H1 (cell line): ENCODE results near the gene UTS2B. TPM values are rescaled to one million over a fixed set of nuclear protein-coding genes. Genes with fewer than 3 reads are reported as not detected.

Experiments used
- CTCF ChIA-PET: fragments of 300-600 bp; sonication (Branson Sonifier 250); formaldehyde crosslinking; loops from one replicate; lab custom pipeline; 2021; ENCODE audit not compliant: partially characterized antibody; lab: Charles Lee
- POLR2A ChIA-PET: fragments of 300-600 bp; sonication (Branson Sonifier 250); formaldehyde crosslinking; loops from one replicate; lab custom pipeline; 2021; ENCODE audit warnings: inconsistent platforms; ENCODE audit not compliant: partially characterized antibody; lab: Charles Lee
- DNase-seq, 2 experiments: peaks; one replicate each; pipeline versions ENCODE4 v3.0.0 to v3.0.0-alpha.2; 2010 to 2022; ENCODE audit warnings: low spot score in 2 of 2, low read depth in 1 of 2, mixed read lengths in 1 of 2
- FAIRE-seq: peaks from 2 replicates; lab custom pipeline; 2011; peaks lifted over from hg19 to GRCh38; lab: Jason Lieb, UNC
- H2AFZ ChIP-seq: 2 replicates; pipeline ENCODE4 v1.8.1; 2012; ENCODE audit warnings: low read length, inconsistent platforms
- H2AK5ac ChIP-seq: 2 replicates; pipeline ENCODE4 v1.6.1; 2013; ENCODE audit warnings: low read depth, low read length
- H2BK120ac ChIP-seq: replicated peaks from 2 replicates; pipeline ENCODE3; 2013; ENCODE audit warnings: low read depth, low read length, inconsistent platforms
- H2BK12ac ChIP-seq: 2 replicates; pipeline ENCODE4 v1.6.1; 2013; ENCODE audit warnings: low read depth, low read length
- H2BK15ac ChIP-seq: 2 replicates; pipeline ENCODE4 v1.6.1; 2013; ENCODE audit warnings: low read length
- H2BK20ac ChIP-seq: 2 replicates; pipeline ENCODE4 v1.6.1; 2013; ENCODE audit warnings: low read length
- H2BK5ac ChIP-seq: 2 replicates; pipeline ENCODE4 v1.6.1; 2013; ENCODE audit warnings: low read depth, low read length
- H3K14ac ChIP-seq: 2 replicates; pipeline ENCODE4 v1.6.1; 2013; ENCODE audit warnings: inconsistent platforms; ENCODE audit not compliant: insufficient read length
- H3K18ac ChIP-seq: 2 replicates; pipeline ENCODE4 v1.6.1; 2013; ENCODE audit warnings: low read length; ENCODE audit errors: extremely low read depth
- H3K23ac ChIP-seq: 2 replicates; pipeline ENCODE4 v1.6.1; 2013; ENCODE audit warnings: inconsistent platforms; ENCODE audit not compliant: insufficient read length
- H3K23me2 ChIP-seq: 2 replicates; pipeline ENCODE4 v1.6.1; 2013; ENCODE audit warnings: low read depth, low read length
- H3K27ac ChIP-seq: 2 replicates; pipeline ENCODE4 v1.6.1; 2011; ENCODE audit warnings: low read depth, low read length, inconsistent platforms
- H3K27me3 ChIP-seq, 4 experiments: replicated peaks in 1 of 4; 1 replicate in 1 of 4; 2 replicates in 3 of 4; pipeline versions ENCODE4 v1.6.1 to v1.8.1; 2011 to 2013; ENCODE audit warnings: low read length in 3 of 4, mild to moderate bottlenecking in 3 of 4, inconsistent platforms in 2 of 4, mixed read lengths in 2 of 4, moderate library complexity in 1 of 4; ENCODE audit not compliant: control insufficient read depth in 3 of 4, insufficient read depth in 3 of 4; ENCODE audit errors: extremely low read depth in 1 of 4
- H3K36me3 ChIP-seq, 4 experiments: 2 replicates each; pipeline versions ENCODE4 v1.6.1 to v1.8.1; 2011 to 2013; ENCODE audit warnings: mild to moderate bottlenecking in 4 of 4, low read length in 3 of 4, moderate library complexity in 2 of 4, control low read depth in 1 of 4, inconsistent platforms in 1 of 4; ENCODE audit not compliant: insufficient read depth in 4 of 4, control insufficient read depth in 2 of 4
- H3K4ac ChIP-seq: replicated peaks from 2 replicates; pipeline ENCODE3; 2013; ENCODE audit warnings: low read length, low read depth, mixed read lengths, inconsistent platforms; ENCODE audit not compliant: insufficient read length
- H3K4me1 ChIP-seq, 4 experiments: replicated peaks in 1 of 4; 1 replicate in 1 of 4; 2 replicates in 3 of 4; pipeline versions ENCODE4 v1.6.1 to v1.8.1; 2011 to 2013; ENCODE audit warnings: low read length in 3 of 4, inconsistent platforms in 2 of 4, mixed read lengths in 1 of 4; ENCODE audit not compliant: insufficient read depth in 4 of 4, control insufficient read depth in 3 of 4
- H3K4me2 ChIP-seq, 2 experiments: 2 replicates each; pipeline versions ENCODE4 v1.6.1 to v1.8.1; 2011 to 2013; ENCODE audit warnings: low read depth in 2 of 2, low read length in 2 of 2, control low read depth in 1 of 2, inconsistent platforms in 1 of 2, mild to moderate bottlenecking in 1 of 2; ENCODE audit not compliant: insufficient read depth in 1 of 2
- H3K4me3 ChIP-seq, 4 experiments: fragments of 200-600, 300-600 bp in 1 of 4; sonication (generic), shearing (Covaris generic), sonication (Bioruptor Twin) in 1 of 4; 2 replicates each; pipeline versions ENCODE4 v1.5.1 to v1.8.1; 2011 to 2016; ENCODE audit warnings: low read length in 4 of 4, low read depth in 3 of 4, control low read depth in 2 of 4, inconsistent platforms in 2 of 4, mild to moderate bottlenecking in 2 of 4, mixed read lengths in 1 of 4, moderate library complexity in 1 of 4; ENCODE audit not compliant: insufficient read depth in 2 of 4; ENCODE audit errors: extremely low read depth in 1 of 4
- H3K56ac ChIP-seq: replicated peaks from 2 replicates; pipeline ENCODE3; 2013; ENCODE audit warnings: low read depth, mild to moderate bottlenecking, mixed read lengths, low read length, inconsistent platforms; ENCODE audit not compliant: insufficient read length
- H3K79me1 ChIP-seq: 2 replicates; pipeline ENCODE4 v1.6.1; 2013; ENCODE audit warnings: low read depth, low read length, control low read depth
- H3K79me2 ChIP-seq, 2 experiments: 2 replicates each; pipeline versions ENCODE4 v1.6.1 to v1.8.1; 2012 to 2013; ENCODE audit warnings: low read length in 2 of 2, mild to moderate bottlenecking in 2 of 2, inconsistent platforms in 1 of 2; ENCODE audit not compliant: insufficient read depth in 2 of 2, control insufficient read depth in 1 of 2
- H3K9ac ChIP-seq, 4 experiments: replicated peaks in 1 of 4; 1 replicate in 1 of 4; 2 replicates in 3 of 4; pipeline versions ENCODE4 v1.6.1 to v1.8.1; 2011 to 2013; ENCODE audit warnings: low read depth in 3 of 4, low read length in 3 of 4, control low read depth in 2 of 4, mild to moderate bottlenecking in 2 of 4, moderate library complexity in 2 of 4, inconsistent platforms in 1 of 4; ENCODE audit errors: extremely low read depth in 1 of 4
- H3K9me3 ChIP-seq, 2 experiments: 2 replicates each; pipeline versions ENCODE4 v1.6.1 to v1.8.1; 2012 to 2013; ENCODE audit warnings: mild to moderate bottlenecking in 2 of 2, moderate library complexity in 2 of 2, control low read depth in 1 of 2, inconsistent platforms in 1 of 2, low read depth in 1 of 2, low read length in 1 of 2, mixed read lengths in 1 of 2; ENCODE audit not compliant: insufficient read depth in 2 of 2
- H4K20me1 ChIP-seq, 2 experiments: replicated peaks in 1 of 2; 2 replicates each; pipeline versions ENCODE3 to v1.8.1; 2011 to 2013; ENCODE audit warnings: inconsistent platforms in 2 of 2, low read length in 2 of 2, mild to moderate bottlenecking in 1 of 2; ENCODE audit not compliant: insufficient read depth in 2 of 2, control insufficient read depth in 1 of 2
- H4K5ac ChIP-seq: 2 replicates; pipeline ENCODE4 v1.6.1; 2013; ENCODE audit warnings: low read length, low read depth, mixed read lengths, inconsistent platforms; ENCODE audit not compliant: insufficient read length
- H4K8ac ChIP-seq: 2 replicates; pipeline ENCODE4 v1.8.0; 2013; ENCODE audit warnings: mild to moderate bottlenecking, moderate library complexity, low read length, inconsistent platforms; ENCODE audit not compliant: insufficient read depth; ENCODE audit errors: extremely low read depth
- H4K91ac ChIP-seq: replicated peaks from 2 replicates; pipeline ENCODE3; 2013; ENCODE audit warnings: low read length, mixed read lengths, inconsistent platforms; ENCODE audit not compliant: insufficient read length
- CHD2 ChIP-seq: IDR thresholded peaks from 2 replicates; pipeline ENCODE4 v1.6.1; 2012; ENCODE audit warnings: low read length, improper control_type of control experiment
- CTBP2 ChIP-seq: IDR thresholded peaks from 2 replicates; pipeline ENCODE4 v1.7.0; 2011; ENCODE audit warnings: borderline replicate concordance, mild to moderate bottlenecking, moderate library complexity, mixed read lengths, low read length; ENCODE audit not compliant: insufficient read depth, insufficient read length
- HDAC2 ChIP-seq, 2 experiments: fragments of 300-600 bp in 1 of 2; sonication (generic) in 1 of 2; IDR thresholded peaks; 2 replicates each; pipeline ENCODE4 v1.6.1; 2011 to 2012; ENCODE audit warnings: low read depth in 2 of 2, low read length in 2 of 2, mild to moderate bottlenecking in 2 of 2, moderate library complexity in 2 of 2, borderline replicate concordance in 1 of 2, inconsistent platforms in 1 of 2
- POLR2A ChIP-seq, 2 experiments: IDR thresholded peaks; 1 replicate in 1 of 2; 2 replicates in 1 of 2; pipeline ENCODE4 v1.6.1; 2011; ENCODE audit warnings: low read depth in 2 of 2, low read length in 2 of 2, mild to moderate bottlenecking in 2 of 2; ENCODE audit errors: control extremely low read depth in 1 of 2
- RBBP5 ChIP-seq: IDR thresholded peaks from 2 replicates; pipeline ENCODE4 v1.7.1; 2012; ENCODE audit warnings: low read depth, mild to moderate bottlenecking, inconsistent platforms, low read length, moderate library complexity, borderline replicate concordance
- SIX5 ChIP-seq: IDR thresholded peaks from 2 replicates; pipeline ENCODE4 v1.6.1; 2011; ENCODE audit warnings: mild to moderate bottlenecking, low read depth, low read length
- SP2 ChIP-seq: IDR thresholded peaks from 2 replicates; pipeline ENCODE4 v1.6.1; 2012; ENCODE audit warnings: mild to moderate bottlenecking, low read length, inconsistent platforms
- SP4 ChIP-seq: IDR thresholded peaks from 2 replicates; pipeline ENCODE4 v1.6.1; 2012; ENCODE audit warnings: low read length, inconsistent platforms
- TBP ChIP-seq: IDR thresholded peaks from 2 replicates; pipeline ENCODE4 v1.6.1; 2011; ENCODE audit warnings: low read depth, low read length, improper control_type of control experiment
- TCF12 ChIP-seq: IDR thresholded peaks from 2 replicates; pipeline ENCODE4 v1.6.1; 2011; ENCODE audit warnings: low read depth, mild to moderate bottlenecking, low read length
- WGBS, 2 experiments: shearing (Covaris generic) in 1 of 2; methylation state at CpG; one replicate each; pipeline versions ENCODE4 v1.1.6 to v1.1.7; 2013 to 2015; ENCODE audit warnings: low lambda C conversion rate in 2 of 2, mixed read lengths in 2 of 2, inconsistent platforms in 1 of 2, low coverage in 1 of 2, missing lambda C conversion rate in 1 of 2; ENCODE audit not compliant: insufficient replicate concordance in 2 of 2, insufficient coverage in 1 of 2, insufficient read length in 1 of 2; ENCODE audit errors: extremely low coverage in 1 of 2, missing lambda C conversion rate in 1 of 2; 5-methylcytosine and 5-hydroxymethylcytosine counted together
- polyA plus RNA-seq, 7 experiments: library from polyadenylated mRNA; depleted of rRNA in 3 of 7; stranded (reverse) in 5 of 7; unstranded in 2 of 7; fragments of >200 nt in 5 of 7; fragments of 200-250 nt in 2 of 7; gene quantifications; 1 replicate in 5 of 7; 2 replicates in 1 of 7; 4 replicates in 1 of 7; pipeline versions ENCODE4 v1.2.1 to v1.2.3, GENCODE V29; 2011 to 2013; ENCODE audit warnings: missing spikeins in 2 of 7, mixed read lengths in 2 of 7
- total RNA-seq: library from RNA; stranded (reverse); fragmentation: NEBNext Ultra II Directional; extraction: Animal tissue kit (Norgen Biotek cat#: 25700); gene quantifications from 2 replicates; pipeline ENCODE4 v1.2.1, GENCODE V29; 2021

Gene UTS2B
- total and polyA plus RNA-seq, 2 of the 8 experiments (the other 6 are each of a cell fraction or from before 2014, with no cell fraction given): not detected

GRCh38 chr3:191324936-191325335, 5.4 kb downstream of the UTS2B start:
- no peak overlapping the region for H2BK15ac ChIP-seq
- no peak overlapping the region for H3K4me2 ChIP-seq
- no peak overlapping the region for H3K14ac ChIP-seq
- peaks cover 2 to 14% (median 11%) of the 10 kb centered on the region in 4 experiments for H3K27me3 ChIP-seq
- no peak overlapping the region for H2AFZ ChIP-seq
- H2BK120ac ChIP-seq: no peak overlapping the region
- H3K36me3 ChIP-seq: no peaks in the 10 kb centered on the region
- H2AK5ac ChIP-seq: no peak overlapping the region
- no peak overlapping the region for H3K23ac ChIP-seq
- H3K18ac ChIP-seq: no peak overlapping the region
- H3K56ac ChIP-seq: no peak overlapping the region
- no peak overlapping the region for H3K4me3 ChIP-seq
- FAIRE-seq (no peak), DNase-seq (no peak)
- H4K20me1 ChIP-seq: no peaks in the 10 kb centered on the region
- no peak overlapping the region for H3K4ac ChIP-seq
- H4K8ac ChIP-seq: no peak overlapping the region
- 94% methylated on average over 2 of the region's 2 CpGs; no CpG with 5 or more reads in 1 of the 2 experiments for WGBS, 2 experiments
- ChIA-PET POLR2A (interaction anchor here (1.1 kb wide), 1 partner anchor 20 kb away, joined by 3 read pairs; no protein-coding TSS in a partner anchor), CTCF (interaction anchor here (0.9 to 1.1 kb wide), 2 partner anchors 81 to 1143 kb away, joined by 4 read pairs; no protein-coding TSS in a partner anchor)
- H3K79me1 ChIP-seq: no peaks in the 10 kb centered on the region
- H3K27ac ChIP-seq: no peak overlapping the region
- H3K79me2 ChIP-seq: no peaks in the 10 kb centered on the region
- no peak overlapping the region for H2BK12ac ChIP-seq
- H3K9me3 ChIP-seq: no peaks in the 10 kb centered on the region
- H4K91ac ChIP-seq: no peak overlapping the region
- no peaks in the 10 kb centered on the region for H3K23me2 ChIP-seq
- no peak overlapping the region for H2BK5ac ChIP-seq
- H3K4me1 ChIP-seq: peaks cover 0 to 6% (median 4%) of the 10 kb centered on the region in 4 experiments; a peak in 6 of 7 replicates
- no peak overlapping the region for H4K5ac ChIP-seq
- no peak overlapping the region for H3K9ac ChIP-seq
- TF ChIP-seq HDAC2 (IDR thresholded peaks at IDR 0.05; ENCODE audit: borderline replicate concordance in 1 of 2, low read depth in 2 of 2, low read length in 2 of 2): no peak
- TF ChIP-seq RBBP5: no peak
- no peak for TF ChIP-seq POLR2A (IDR thresholded peaks at IDR 0.05; ENCODE audit: control extremely low read depth in 1 of 2, low read depth in 2 of 2, low read length in 2 of 2)
- TF ChIP-seq SP4: no peak
- TF ChIP-seq CHD2: no peak
- no peak for TF ChIP-seq SIX5
- no peak for TF ChIP-seq TCF12
- TF ChIP-seq SP2: no peak
- TF ChIP-seq CTBP2: no peak
- no peak for TF ChIP-seq TBP
- no peak overlapping the region for H2BK20ac ChIP-seq
